ENCODE measurements around the gene DCST2.

The DCST2 gene

GRCh38 chr1:155033524-155033923 lies at the start of gene DCST2, which contains the start of gene DCST1:
TSS of gene DCST2 (minus strand) at chr1:155033781. CDS start at chr1:155033701, 80 bp downstream.
TSS of gene DCST1 (plus strand) at chr1:155033824. CDS start at chr1:155034037, 213 bp downstream.
- TF ChIP-seq, protein P1, sequence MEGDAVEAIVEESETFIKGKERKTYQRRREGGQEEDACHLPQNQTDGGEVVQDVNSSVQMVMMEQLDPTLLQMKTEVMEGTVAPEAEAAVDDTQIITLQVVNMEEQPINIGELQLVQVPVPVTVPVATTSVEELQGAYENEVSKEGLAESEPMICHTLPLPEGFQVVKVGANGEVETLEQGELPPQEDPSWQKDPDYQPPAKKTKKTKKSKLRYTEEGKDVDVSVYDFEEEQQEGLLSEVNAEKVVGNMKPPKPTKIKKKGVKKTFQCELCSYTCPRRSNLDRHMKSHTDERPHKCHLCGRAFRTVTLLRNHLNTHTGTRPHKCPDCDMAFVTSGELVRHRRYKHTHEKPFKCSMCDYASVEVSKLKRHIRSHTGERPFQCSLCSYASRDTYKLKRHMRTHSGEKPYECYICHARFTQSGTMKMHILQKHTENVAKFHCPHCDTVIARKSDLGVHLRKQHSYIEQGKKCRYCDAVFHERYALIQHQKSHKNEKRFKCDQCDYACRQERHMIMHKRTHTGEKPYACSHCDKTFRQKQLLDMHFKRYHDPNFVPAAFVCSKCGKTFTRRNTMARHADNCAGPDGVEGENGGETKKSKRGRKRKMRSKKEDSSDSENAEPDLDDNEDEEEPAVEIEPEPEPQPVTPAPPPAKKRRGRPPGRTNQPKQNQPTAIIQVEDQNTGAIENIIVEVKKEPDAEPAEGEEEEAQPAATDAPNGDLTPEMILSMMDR (IDR thresholded peaks at IDR 0.05; ENCODE audit: low read depth, low read length, missing control alignments), result no peak
- no peak within 1 kb of the TSS for H3K4me3 ChIP-seq (replicated peaks; ENCODE audit: low read depth, low read length)

DNA sequence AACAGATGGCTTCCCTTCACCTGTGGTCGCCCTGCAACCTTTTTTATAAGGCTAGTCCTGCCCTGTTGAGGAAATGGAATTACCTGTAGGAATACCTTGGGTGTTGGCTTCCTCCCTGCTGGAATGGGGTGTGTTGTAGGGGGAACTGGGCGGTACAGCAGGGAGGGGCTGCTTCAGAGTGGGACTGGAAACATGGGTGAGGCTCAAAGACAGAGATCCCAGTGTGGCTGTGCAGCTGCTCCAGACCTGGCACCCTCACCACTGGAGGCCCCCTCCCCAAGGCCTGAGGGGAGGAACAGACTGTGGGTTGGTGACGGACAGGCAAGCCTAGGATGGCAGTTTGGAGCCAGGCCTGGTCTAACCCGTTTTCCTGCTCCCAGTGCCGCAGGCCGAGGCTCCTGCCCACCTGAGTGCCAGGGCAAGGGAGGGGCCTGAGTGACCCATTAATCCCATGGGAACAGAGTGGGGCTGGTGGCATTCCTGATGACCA lies 49.5 kb upstream of the DCST2 start:
- DNase-seq (ENCODE audit: extremely low read depth, low read depth), result no peak
- TF ChIP-seq, protein P1 (IDR thresholded peaks at IDR 0.05; ENCODE audit: low read depth, low read length, missing control alignments), result no peak
- no peak overlapping the region for H3K4me3 ChIP-seq (replicated peaks; ENCODE audit: low read depth, low read length)

More at GRCh38 chr1:155033524-155033923, at the start of gene DCST2, which contains the start of gene DCST1:
- no peak for DNase-seq (ENCODE audit: extremely low read depth, low read depth)

GRCh38 chr1:155082301-155083051 lies 48.9 kb upstream of the DCST2 start:
- DNase-seq (ENCODE audit: extremely low read depth, low read depth), result no peak
- no peak overlapping the region for H3K4me3 ChIP-seq (replicated peaks; ENCODE audit: low read depth, low read length)

GRCh38 chr1:155081472-155082300 lies 48.1 kb upstream of the DCST2 start:
- no peak overlapping the region for H3K4me3 ChIP-seq (replicated peaks; ENCODE audit: low read depth, low read length)
- TF ChIP-seq, protein P1 (IDR thresholded peaks at IDR 0.05; ENCODE audit: low read depth, low read length, missing control alignments), result no peak
- no peak for DNase-seq (ENCODE audit: extremely low read depth, low read depth)

More at GRCh38 chr1:155082301-155083051, 48.9 kb upstream of the DCST2 start:
- TF ChIP-seq, protein P1 (IDR thresholded peaks at IDR 0.05; ENCODE audit: low read depth, low read length, missing control alignments), result no peak

DNA sequence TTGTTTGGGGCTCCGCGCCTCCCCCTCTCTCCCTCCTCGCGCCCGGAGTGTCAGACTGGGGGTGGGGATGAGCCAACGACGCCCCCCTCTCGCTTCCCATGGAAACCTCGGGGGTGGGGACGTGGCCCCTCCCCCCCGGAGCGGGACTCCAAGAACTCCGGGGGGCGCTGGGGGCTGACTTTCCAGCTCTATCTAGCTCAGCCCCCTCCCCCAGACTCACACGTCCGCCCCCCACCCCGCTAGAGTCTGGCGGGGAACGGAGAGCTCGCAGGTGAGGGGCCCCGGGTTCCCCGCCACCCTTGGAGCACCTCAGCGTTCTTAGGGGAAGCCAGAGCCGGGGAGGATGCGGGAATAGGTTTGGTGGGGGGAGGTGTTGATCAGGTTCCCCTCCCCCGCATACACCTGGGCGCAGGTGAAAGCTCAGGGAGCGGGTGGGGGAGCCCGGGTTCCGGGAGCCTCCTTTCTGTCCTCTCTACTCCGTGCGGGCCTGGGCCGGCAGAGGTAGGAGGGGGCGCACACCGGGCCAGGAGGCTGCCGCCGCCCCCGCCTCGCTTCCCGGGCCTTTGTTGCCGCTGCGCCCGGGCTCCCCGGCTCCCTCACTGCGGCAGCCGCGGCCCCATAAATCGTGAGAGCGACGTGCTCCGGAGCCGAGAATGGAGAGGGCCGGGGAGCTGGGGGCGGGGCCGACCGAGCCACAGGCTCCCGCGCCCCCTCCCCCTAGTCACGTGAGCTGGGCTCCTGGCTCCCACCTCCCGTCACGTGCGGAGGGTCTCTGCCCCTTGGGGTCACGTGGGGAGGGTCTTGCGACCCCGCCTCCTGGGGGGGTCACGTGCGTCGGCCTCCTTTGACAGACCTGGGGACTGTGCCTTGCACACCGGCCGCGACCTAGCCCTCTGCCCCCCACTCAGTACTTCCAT lies 47.0 kb upstream of the DCST2 start:
- TF ChIP-seq, protein P1 (IDR thresholded peaks at IDR 0.05; ENCODE audit: low read depth, low read length, missing control alignments), result no peak
- no peak for DNase-seq (ENCODE audit: extremely low read depth, low read depth)
- no peak overlapping the region for H3K4me3 ChIP-seq (replicated peaks; ENCODE audit: low read depth, low read length)
